ENCODE data around the gene TFAP2B.

The TFAP2B gene

GRCh38 chr6:50891290-50891689 is 72.6 kb downstream of the TFAP2B start:
- DNase-seq (ENCODE audit: extremely low spot score): no peak
- TF ChIP-seq CTCF (IDR thresholded peaks at IDR 0.05; ENCODE audit: control extremely low read depth, extremely low read depth, low read depth, missing control alignments): no peak
- CTCF ChIA-PET: no interaction called here
- POLR2A ChIA-PET: no interaction called here

All from GM10248 (cell line).